HG03196 (cell line): ENCODE measurements around the gene PHYH.
A peak's percentile ranks its signal among the peaks of the same experiment; 100 is the strongest.
"Not testable (repeated sequence)": the region's sequence is repeated elsewhere in the genome, so short reads cannot be mapped to it uniquely, and the experiment has no call there.

ENCODE experiments used
- ATAC-seq: cut with Tn5 transposase; IDR thresholded peaks from one replicate; pipeline ENCODE4 v1.9.1; 2021; ENCODE audit not compliant: unreplicated experiment

Gene PHYH

DNA sequence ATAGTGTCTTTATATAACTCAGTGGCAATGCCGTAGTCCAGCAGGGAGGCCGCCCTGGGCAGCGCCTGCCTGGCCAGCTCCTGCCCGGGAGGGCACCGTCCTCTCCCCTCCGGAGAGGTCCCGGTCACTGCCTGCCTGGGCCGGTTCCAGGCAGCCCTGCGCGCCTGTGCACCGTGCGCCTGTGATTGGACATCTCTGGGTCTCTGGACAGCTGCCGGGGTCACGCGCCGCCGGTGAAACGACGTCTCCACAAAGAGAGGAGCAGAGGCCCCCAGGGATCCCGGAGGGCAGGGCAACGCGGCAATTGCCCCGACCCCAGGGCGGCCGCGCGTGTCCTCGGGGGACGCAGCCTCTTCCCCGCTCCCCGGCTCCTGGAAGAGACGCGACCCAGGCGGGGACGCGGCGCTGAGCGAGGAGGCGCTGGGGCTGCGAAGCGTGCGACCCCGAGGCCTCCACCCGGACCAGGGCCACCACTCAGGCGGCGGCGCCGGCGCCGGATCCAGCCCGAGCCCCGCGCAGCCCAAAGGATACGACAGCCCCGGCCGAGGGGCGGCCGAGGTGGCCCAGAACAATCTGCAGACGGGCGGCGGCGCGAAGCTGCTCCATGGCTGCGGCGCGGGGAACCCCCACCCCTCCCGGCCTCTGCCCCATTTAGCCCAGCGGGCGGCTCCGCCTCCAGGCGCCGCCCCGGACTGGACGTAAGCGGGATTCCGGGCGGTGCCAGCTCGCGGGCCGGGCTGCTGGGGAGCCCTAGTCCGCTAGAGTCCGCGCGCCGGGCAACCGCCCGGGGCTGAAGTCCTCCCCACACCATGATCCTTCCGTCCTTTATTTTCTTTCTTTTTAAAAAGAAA is at the start of gene PHYH:
TSS of gene PHYH (minus strand) at position 628 of the 851 bp plus-strand sequence. CDS start at position 606, 22 bp downstream.
- ATAC-seq, result peak; percentile 69

DNA sequence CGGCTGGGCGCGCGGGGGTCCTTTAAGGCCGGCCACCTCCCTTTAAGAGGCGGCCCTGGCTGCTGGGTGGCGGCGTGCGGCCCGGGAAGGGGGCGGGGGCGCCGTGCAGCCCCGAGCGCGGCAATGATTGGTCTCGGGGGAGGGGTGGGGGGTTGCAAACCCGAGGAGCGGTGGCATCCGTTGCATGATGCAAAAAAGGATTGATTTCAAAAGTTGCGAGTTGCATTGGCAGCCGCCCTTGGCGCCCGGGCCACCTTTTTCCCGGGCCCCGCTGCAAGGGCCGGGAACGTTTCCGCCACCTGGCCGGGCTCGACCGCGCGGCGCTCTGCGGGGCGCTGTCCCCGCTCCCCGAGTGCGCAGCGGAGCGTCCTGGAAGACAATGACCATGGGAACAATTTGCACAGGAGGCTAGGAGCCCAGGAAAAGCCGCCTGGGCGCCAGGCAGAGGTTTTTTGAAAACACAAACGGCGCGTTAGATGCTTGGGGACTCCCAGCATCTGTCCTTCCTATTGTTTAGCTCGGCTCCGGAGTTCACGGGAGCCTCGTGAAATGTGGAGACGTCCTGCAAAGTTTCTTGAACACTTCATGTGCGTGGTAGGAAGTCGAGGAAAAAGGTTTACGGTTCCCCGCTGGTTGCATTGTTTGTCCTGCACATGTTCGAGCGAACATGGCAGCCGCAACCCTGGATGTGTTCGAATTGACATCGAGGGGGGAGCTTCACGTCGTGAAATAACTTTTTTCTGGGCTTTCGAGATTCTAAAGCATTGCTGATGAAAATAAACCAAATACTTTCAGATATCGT is 48.6 kb upstream of the PHYH start, which contains the start of gene SEPHS1:
TSS of gene SEPHS1 (minus strand) at position 78 of the 802 bp plus-strand sequence. CDS start 3,343 bp downstream, outside the sequence.
- ATAC-seq, result peak; percentile 42

DNA sequence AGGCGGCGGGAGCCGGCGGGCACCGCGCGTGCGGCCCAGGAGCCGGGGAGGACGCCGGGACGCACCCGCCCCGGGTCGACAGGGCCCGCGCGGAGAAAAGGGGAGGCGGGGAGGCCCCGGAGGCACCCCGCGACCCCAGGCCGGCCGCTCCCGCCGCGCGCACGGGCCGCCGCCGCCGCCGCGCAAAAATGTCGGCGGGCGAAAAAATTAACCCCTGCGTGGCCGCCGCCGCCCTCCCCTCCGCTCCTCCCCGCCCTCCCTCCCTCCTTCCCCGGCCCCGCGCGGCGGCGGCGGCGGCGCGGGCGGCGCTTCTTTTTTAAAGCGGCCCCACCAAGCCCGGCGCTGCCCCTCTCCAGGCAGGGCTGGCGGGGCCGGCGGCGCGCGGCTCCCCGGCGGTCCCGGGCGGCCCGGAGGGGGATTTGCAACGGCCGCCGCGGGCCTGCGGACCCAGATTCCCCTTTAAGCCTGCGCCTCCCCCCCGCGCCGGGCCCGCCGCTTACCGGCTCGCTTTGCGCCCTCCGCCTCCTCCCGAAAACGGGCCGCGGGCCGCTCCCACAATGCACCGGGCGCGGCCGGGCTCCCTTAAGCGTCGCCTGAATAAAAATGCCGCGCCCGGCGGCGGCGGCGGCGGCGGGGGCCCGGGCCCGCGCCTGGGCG is 47.8 kb upstream of the PHYH start:
- ATAC-seq, result peak; percentile 44

DNA sequence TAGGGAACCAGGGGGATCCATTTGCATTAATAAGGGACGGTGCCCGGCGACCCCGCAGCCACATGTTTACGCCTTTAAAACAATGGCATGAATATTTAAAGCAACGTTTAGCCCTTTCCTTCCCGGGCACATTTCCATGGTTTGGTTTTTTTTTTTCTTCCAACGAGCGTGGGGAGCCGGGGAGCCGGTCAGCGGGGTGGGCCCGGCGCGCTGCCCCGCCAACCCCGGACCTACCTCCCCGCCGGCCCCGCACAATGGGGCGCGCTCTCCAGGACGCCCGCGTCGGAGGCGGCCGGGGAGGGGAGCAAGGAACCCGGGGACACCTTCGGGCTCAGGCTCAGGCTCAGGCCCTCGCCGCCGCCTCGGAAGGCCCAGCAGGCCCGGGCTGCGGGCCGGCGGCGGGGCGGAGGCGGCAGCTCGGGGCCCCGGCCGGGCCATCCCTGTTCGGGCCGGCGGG is 47.2 kb upstream of the PHYH start:
- peak; percentile 20 for ATAC-seq

DNA sequence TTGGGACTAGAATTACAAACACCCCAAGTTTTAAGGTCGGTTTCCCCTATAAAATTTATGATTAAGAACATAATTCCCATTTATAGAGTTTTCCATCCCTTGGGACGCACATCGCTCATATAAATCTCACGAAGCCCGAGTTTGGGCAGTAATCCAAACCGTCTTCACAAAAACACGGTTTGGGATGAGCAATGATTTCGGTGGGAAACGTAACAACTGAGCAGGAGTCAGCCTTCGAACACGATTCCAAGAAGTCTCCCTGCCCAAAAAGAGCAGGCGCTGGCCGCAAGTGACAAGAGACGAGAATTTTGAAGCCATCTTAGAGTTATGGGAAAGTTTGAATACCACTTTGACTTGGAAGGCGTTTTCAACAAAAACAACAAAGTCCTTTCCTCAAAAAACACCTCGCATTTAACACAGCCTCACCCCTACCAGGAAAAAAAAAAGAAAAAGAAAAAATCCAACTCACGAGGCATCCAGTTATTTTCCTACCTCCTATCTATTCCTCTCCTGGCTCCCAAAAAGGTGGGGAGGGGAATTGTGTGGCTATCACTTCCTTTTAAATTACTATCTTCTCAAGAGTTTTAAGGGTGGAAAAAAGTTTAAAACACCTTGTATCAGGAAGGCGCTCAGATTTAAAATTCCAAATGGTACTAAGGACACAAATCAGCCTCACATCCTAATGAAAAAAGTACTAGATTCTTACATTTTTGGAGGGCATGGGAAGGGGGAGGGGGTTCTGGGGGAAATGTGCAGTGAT is 46.6 kb upstream of the PHYH start:
- no peak for ATAC-seq

DNA sequence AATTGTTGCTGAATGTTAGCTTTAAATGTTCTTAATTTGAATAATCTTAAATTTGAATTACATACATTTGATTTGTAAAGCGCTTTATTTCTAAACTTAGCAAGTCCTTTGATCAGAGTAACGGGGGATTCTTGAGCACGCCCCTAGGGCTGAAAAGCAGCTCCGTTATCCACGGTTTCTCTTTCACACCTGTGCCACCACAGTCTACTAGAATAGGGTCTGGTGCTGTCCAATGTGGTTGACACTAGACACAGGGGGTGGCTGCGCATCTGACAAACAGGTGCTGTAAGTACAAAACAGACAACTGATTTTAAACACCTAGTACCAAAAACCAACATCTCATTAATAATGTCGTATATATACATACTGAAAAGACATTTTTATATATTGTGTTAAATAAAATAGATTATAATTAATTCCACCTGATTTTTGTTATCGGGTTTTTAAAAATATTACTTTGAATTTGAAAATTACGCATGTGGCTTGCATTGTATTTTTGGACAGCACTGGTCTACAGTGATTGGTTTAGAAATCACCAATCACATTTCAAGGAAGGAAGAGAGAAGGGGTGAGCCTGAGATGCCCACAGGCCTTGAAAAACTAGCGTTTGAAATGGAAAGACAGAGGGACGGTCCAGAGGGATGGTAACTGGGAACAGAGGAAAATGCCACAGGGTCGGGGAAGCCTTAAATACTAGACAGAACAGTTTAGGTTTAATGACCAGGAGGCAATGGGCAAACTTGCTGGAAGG is 40.9 kb upstream of the PHYH start:
- ATAC-seq, result peak; percentile 62

DNA sequence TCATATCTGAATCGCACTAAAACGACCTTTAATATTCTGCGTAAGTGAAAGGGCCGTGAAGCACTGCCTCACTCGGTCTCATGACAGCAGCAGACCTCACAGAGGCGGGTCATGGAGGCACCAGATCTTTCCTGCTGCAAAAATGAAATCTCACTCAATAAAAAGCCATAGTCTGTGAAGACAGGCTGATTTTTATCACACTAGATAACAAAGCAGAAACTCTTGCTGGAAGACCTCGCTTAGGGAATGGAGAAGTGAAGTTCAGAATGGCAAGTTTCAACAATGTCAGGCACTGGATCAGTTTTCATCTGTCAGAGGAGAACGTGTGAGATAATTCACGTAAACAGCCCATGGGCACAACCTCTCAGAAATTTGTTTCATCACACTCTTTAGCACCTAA is 40.2 kb upstream of the PHYH start:
- peak; percentile 10 for ATAC-seq

DNA sequence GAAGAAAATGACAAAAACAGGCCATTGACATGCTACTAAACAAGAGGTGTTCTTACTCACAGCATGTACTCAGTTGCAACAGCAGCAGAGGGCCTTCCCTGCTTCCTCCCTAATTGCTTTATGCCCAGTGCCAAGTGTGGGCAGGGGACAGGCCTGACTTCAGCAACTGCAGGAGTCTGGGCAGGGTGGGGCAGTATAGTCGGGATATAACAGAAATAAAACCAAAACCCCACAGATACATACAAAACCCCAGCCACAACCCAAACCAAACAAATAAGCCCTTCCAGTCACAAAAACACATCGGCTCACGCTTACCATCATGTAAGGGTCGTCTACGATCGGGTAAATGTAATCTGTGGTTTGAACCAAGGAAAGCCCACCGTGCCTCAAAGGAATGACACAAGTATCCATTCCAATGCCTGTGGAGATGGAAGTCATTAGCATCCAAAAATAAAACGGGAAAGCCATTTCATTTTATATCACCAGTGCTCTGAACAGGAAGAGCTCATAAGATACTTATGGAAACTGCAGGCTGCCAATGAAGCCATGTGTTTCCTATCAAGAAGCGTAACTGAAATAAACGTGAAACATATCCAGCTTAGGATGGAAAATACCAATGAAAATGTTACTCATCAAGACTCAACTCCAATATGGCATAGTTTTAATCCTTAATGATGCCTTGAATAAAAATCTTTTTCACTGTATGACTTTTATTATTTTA is 38.7 kb upstream of the PHYH start:
- ATAC-seq, result no peak

DNA sequence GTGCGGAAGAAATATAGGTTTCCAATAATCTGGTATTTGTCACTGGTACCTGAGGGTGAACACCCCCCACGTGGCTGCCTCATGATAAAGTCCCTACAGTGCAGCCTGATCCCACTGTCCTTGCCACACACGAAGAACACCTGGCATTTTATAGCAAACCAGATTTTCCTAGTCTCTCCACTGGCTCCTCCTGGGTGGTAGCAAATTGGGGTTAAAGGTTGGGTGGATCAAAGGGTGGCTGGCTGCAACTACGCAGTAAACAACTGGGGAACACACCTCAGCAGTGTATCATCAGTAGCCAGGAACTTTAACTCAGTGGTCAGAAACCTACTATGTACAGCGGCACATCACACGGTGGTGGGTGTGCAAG is 37.9 kb upstream of the PHYH start:
- no peak for ATAC-seq

DNA sequence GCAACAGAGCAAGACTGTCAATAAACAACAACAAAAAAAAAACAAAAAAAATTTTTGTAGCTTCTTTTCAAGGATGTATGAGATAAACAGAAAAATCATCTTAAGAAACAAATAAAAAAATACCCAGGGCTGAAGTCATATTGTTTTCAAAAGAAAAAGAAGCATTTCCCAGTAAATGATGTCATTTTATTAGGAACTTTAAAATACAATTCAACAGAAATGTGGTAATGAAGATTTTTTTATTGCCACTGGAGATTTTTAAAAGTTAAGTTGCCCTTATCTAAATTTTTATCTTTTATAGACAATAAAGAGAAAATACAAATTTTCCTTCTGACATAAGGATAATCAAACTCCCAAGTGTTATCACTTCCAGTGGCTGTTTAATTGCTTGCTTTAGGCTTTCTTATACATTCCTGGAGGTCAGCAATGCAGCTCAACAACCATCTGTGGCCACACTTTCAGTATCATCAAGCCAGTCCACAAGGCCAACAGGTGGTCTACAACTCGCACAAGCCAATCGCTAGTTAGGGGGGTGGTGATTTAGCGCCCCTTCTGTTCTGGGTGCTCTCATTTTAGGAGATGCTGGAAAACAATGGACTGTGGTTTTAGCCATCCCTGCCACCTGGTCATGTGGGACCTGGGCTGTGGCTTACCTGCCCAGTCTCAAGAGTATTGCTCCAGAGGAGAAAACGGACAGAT is 37.4 kb upstream of the PHYH start:
- no peak for ATAC-seq

DNA sequence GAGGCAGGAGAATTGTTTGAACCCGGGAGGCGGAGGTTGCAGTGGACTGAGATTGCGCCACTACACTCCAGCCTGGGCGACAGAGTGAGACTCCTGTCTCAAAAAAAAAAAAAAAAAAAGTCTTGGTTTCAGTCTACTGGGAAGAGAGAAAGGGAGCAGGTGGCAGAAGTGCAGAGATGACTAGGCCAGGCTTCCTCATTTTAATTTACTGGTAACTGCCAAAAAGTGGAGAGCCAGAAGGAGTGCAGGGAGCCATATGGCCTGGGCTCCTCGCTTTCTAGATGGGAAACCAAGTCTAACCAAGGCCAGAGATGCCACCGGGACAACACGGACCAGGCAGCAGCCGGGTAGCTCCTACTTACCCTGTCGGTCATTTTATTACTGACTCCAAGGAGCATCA is 36.0 kb upstream of the PHYH start:
- ATAC-seq, result no peak

DNA sequence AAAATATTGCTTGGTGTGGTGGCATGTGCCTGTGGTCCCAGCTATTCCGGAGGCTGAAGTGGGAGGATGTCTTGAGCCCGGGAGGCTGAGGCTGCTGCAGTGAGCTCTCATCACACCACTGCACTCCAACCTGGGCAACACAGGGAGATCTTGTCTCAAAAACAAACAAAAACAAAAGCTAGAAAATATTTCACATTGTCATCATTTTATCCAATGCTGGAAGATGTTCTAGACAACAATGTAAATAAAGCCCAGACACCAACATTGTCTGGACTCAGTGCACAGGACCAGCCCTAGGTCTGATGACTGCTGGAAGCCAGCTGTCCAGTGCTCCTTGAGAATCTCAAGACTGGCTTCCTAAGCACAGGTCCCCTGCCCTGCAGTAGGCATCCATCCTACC is 34.7 kb upstream of the PHYH start:
- ATAC-seq, result no peak

DNA sequence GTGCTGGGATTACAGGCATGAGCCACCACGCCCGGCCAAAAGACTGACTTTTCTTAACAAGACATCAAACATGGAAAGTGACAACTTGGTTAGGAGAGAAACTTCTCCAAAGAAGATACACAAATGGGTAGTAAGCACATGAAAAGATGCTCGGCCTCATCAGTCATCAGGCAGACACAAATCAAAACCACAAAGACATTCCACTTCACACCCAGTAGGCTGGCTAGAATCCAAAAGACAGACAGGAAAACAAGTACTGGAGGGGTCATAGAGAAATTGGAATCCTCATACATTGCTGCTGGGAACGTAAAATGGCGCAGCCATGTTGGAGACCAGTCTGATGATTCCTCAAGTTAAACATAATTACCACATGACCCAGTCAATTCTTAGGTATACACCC is 31.8 kb upstream of the PHYH start:
- ATAC-seq, result no peak

DNA sequence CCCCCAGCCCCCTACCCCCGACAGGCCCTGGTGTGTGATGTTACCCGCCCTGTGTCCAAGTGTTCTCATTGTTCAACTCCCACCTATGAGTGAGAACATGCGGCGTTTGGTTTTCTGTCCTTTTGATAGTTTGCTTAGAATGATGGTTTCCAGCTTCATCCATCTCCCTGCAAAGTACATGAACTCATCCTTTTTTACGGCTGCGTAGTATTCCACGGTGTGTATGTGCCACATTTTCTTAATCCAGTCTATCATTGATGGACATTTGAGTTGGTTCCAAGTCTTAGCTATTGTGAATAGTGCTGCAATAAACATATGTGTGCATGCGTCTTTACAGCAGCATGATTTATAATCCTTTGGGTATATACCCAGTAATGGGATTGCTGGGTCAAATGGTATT is 31.1 kb upstream of the PHYH start:
- not testable (repeated sequence) for ATAC-seq

DNA sequence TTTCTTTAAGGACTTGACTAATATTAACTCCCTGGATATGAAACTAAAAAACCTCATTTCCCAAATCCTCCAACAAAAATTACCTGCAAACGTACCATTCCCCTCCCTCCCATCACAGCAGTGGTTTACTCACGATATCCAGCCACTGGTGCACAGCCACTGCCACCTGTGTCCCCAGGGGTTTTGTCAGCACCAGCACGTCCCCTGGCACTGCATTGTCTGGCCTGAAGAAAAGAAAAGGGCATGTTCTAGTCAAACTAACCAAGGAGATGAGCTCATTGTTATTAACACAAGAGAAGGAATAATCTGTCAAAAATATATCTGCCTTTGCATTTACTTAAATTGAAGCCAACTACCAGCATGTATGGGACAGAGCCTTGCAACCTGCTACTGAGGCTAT is 29.7 kb upstream of the PHYH start:
- no peak for ATAC-seq

DNA sequence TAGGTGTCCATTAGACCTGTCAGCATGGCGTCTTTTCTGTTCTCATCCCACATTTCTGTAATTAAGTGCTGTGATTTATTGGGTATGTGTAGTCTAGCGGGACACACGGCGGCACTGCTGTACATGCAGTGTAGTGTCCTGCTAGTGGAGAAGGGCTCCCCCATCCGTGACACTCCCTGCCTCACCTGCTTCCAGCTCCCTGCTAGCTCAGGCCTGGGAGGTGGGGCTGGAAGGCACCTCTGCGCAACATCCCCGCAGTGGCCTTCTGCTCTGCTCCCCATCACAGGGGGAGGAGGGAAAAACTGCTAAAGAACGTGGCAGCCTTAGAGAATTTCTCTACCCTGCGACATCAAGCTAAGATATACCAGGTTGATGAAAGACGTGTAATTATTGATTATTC is 28.7 kb upstream of the PHYH start:
- no peak for ATAC-seq

DNA sequence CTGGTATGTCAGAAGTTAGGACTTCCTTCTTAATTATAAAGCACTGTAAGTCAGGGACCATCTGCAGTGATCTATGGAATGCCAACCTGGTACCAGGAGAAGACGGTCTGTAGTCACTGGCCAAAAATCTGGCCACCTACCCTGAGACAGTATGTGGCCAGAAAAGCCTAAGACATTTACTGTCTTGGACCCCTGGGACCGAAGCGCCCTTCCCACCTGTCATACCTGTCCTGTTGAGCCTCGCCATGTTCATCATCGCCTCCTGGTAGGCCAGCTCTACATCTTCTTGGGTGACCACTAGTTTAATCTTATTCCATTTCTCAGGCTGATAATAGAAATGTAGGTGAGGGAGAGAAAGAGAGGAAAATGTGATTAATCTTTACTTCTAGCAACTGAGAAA is 28.3 kb upstream of the PHYH start:
- ATAC-seq, result no peak

DNA sequence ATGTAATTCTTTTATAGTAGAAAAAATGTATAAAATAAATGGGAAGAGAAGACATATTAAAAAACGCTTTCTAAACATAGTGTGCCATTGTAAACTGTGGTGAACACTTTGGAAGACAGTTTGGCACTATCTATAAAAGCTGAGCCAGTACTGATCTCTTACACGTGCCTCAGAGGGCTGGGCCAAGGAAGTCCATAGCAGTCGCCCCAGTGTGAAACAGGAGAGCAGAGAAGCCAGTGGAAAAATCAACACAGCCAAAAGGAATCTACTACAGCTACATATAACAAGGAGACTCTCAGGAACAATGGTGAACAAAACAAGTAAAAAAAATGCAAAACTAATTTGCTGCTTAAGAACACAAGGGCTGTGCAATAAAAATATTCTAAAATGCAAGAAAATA is 27.7 kb upstream of the PHYH start:
- no peak for ATAC-seq

DNA sequence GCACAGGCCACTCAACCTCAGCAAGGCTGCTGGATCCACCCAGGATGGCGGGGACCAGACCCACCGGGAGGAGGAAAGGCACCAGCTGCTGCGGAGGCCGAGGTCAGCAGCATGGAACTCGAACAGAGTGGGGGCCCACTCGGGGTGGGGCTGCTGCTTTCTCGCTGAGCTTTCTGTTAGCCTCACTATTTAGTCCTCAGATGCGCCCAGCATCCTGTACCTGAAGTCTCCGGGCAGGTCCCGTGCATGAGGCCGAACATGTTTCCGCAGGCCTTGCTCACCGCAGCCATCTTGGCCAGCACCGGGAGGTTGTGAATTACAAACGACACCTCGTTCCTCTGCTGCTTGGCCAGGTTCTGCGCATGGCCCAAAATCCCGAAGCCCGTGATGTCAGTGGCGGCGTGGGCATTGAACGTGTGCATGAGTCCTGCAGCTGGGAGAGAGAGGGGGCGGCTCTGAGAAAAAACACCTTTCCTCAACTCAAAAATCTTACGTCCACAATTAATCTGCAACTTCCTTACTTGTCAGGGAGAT is 22.8 kb upstream of the PHYH start:
- no peak for ATAC-seq
